Upper lobe of left lung (tissue), 4 donors: Measurements from ENCODE around the gene NUP93.

ENCODE experiments used
- CTCF ChIP-seq, 6 experiments: fragments of 450-650 bp in 4 of 6; fragments of 200-600 bp in 2 of 6; sonication (generic) in 2 of 6; IDR thresholded peaks; one replicate each; pipeline ENCODE4 v1.5.1; 2016 to 2019; ENCODE audit warnings: antibody characterized with exemption in 6 of 6
- EP300 ChIP-seq, 4 donors: sonication (generic); formaldehyde crosslinking; IDR thresholded peaks; one replicate each; pipeline ENCODE4 v1.5.1; 2017; ENCODE audit warnings: antibody characterized with exemption in 4 of 4, control low read depth in 2 of 4
- POLR2A ChIP-seq, 4 donors: fragments of 450-650 bp; IDR thresholded peaks; one replicate each; pipeline ENCODE4 v1.5.1; 2016 to 2017; ENCODE audit warnings: antibody characterized with exemption in 4 of 4, mild to moderate bottlenecking in 2 of 4
- POLR2AphosphoS5 ChIP-seq, 2 donors: sonication (generic); formaldehyde crosslinking; IDR thresholded peaks; one replicate each; pipeline ENCODE4 v1.5.1; 2017; ENCODE audit warnings: antibody characterized with exemption in 2 of 2

GRCh38 chr16:56758432-56758831 is 28.5 kb downstream of the NUP93 start:
- TF ChIP-seq POLR2A (IDR thresholded peaks at IDR 0.05), result no peak
- no peak for TF ChIP-seq POLR2AphosphoS5 (IDR thresholded peaks at IDR 0.05)
- no peak for TF ChIP-seq CTCF (IDR thresholded peaks at IDR 0.05)
- TF ChIP-seq EP300 (IDR thresholded peaks at IDR 0.05), result no peak
